Ascending aorta (tissue), 2 donors: ENCODE data around the gene CHN2. TPM values are rescaled to one million over a fixed set of nuclear protein-coding genes. Genes with fewer than 3 reads are reported as not detected.

Experiments
- DNase-seq, 2 donors: peaks; one replicate each; pipeline ENCODE4 v3.0.0-alpha.2; 2019; ENCODE audit warnings: low spot score in 2 of 2
- H3K27ac ChIP-seq, 2 donors: fragments of 200-600 bp; sonication (generic); one replicate each; pipeline ENCODE4 v1.5.1; 2016 to 2017; ENCODE audit warnings: mild to moderate bottlenecking in 1 of 2
- H3K27me3 ChIP-seq: fragments of 200-600 bp; sonication (generic); one replicate; pipeline ENCODE4 v1.5.1; 2017
- H3K36me3 ChIP-seq, 2 donors: fragments of 200-600 bp; sonication (generic); one replicate each; pipeline ENCODE4 v1.5.1; 2016
- H3K4me1 ChIP-seq, 2 donors: fragments of 200-600 bp; sonication (generic); one replicate each; pipeline ENCODE4 v1.5.1; 2016 to 2017; ENCODE audit warnings: mild to moderate bottlenecking in 1 of 2
- H3K4me3 ChIP-seq, 2 donors: fragments of 200-600 bp; sonication (generic); one replicate each; pipeline ENCODE4 v1.5.1; 2016 to 2017; ENCODE audit warnings: mild to moderate bottlenecking in 1 of 2
- H3K9me3 ChIP-seq, 2 donors: fragments of 200-600 bp; sonication (generic); one replicate each; pipeline ENCODE4 v1.5.1; 2016
- intact Hi-C: fragments of 100-400 bp; cut with DNase I; formaldehyde crosslinking; loops from one replicate; pipeline ENCODE4 v1.15.1; 2023
- total RNA-seq: library from RNA; depleted of rRNA; stranded (reverse); fragments of >200 nt; gene quantifications from one replicate; pipeline ENCODE4 v1.1.0, GENCODE V29; 2016
- TF ChIP-seq, protein P1 (sequence below), 3 experiments: fragments of 200-600 bp in 2 of 3; fragments of 450-650 bp in 1 of 3; sonication (generic) in 2 of 3; IDR thresholded peaks; one replicate each; pipeline ENCODE4 v1.5.1; 2016 to 2019; ENCODE audit warnings: antibody characterized with exemption in 3 of 3, mild to moderate bottlenecking in 1 of 3, moderate library complexity in 1 of 3

CHN2 gene
- total RNA-seq, 1 donor from 2014 or later: 8.7 TPM

DNA sequence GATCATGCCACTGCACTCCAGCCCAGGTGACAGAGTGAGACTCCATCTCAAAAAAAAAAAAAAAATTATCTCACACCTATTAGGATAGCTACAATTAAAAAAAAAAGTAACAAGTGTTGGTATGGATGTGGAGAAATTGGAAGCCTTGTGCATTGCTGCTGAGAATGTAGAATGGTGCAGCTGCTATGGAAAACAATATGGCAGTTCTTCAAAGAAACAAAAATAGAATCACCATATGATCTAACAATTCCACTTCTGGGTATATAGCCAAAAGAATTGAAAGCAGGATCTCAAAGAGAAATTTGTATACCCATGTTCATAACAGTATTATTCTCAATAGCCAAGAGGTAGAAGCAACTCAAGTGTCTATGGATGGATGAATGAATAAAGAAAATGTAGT is 225.4 kb downstream of the CHN2 start:
- no peaks in the 10 kb centered on the region for H3K4me1 ChIP-seq
- intact Hi-C loops: no loop called here

DNA sequence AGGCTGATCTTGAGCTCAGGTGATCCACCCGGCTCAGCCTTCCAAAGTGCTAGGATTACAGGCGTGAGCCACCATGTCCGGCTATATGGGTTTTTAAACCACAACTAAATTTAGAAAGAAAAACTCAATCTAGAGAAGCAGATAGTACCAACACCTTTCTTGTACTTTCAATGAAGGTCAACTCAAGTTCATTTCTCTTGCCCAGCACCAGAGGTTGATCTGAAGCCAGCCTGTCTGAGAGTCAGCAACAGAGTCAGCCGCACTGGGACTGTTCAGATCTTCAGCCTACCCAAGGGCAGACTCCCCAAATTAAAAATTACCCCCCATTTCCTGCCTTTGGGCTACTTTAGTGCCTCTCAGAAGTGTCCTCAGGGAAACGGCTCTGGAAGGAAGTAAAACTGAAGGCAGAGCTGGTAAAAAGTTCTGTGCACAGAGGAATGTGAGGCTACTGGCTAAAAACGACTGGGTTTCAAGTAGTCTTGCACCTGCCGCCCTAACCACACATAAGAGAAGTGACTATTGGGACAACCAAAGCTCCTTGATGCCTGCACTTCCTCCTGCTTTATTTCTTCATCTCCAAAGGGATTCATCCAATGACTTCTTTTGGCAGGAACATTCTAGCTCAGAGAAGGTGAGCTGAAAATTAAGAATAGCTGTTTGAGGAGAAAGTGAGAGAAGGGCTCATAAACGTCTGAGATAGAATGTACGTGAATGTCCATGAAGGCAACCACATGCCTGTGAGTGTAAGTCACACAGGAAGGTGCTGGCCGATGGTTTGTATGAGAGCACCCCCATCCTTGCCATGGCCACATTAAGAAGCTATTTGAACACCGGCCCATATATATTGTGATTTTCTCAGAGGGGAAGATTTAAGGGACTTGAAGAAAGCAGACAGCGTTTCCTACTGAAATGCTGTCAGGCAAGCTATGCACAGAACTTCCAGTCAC is 226.7 kb downstream of the CHN2 start:
- no peaks in the 10 kb centered on the region for H3K36me3 ChIP-seq
- intact Hi-C loops: no loop called here
- no peaks in the 10 kb centered on the region for H3K9me3 ChIP-seq
- TF ChIP-seq, protein P1, sequence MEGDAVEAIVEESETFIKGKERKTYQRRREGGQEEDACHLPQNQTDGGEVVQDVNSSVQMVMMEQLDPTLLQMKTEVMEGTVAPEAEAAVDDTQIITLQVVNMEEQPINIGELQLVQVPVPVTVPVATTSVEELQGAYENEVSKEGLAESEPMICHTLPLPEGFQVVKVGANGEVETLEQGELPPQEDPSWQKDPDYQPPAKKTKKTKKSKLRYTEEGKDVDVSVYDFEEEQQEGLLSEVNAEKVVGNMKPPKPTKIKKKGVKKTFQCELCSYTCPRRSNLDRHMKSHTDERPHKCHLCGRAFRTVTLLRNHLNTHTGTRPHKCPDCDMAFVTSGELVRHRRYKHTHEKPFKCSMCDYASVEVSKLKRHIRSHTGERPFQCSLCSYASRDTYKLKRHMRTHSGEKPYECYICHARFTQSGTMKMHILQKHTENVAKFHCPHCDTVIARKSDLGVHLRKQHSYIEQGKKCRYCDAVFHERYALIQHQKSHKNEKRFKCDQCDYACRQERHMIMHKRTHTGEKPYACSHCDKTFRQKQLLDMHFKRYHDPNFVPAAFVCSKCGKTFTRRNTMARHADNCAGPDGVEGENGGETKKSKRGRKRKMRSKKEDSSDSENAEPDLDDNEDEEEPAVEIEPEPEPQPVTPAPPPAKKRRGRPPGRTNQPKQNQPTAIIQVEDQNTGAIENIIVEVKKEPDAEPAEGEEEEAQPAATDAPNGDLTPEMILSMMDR (IDR thresholded peaks at IDR 0.05): no peak
- no peaks in the 10 kb centered on the region for H3K4me1 ChIP-seq
- H3K27me3 ChIP-seq: no peaks in the 10 kb centered on the region
- H3K27ac ChIP-seq: no peak overlapping the region
- DNase-seq: no peak
- no peak overlapping the region for H3K4me3 ChIP-seq

More for the DNA sequence above, 225.4 kb downstream of the CHN2 start:
- DNase-seq: no peak
- no peak overlapping the region for H3K27ac ChIP-seq
- no peaks in the 10 kb centered on the region for H3K36me3 ChIP-seq
- H3K4me3 ChIP-seq: no peak overlapping the region
- TF ChIP-seq, protein P1 (IDR thresholded peaks at IDR 0.05): no peak
- no peaks in the 10 kb centered on the region for H3K27me3 ChIP-seq
- H3K9me3 ChIP-seq: no peaks in the 10 kb centered on the region

DNA sequence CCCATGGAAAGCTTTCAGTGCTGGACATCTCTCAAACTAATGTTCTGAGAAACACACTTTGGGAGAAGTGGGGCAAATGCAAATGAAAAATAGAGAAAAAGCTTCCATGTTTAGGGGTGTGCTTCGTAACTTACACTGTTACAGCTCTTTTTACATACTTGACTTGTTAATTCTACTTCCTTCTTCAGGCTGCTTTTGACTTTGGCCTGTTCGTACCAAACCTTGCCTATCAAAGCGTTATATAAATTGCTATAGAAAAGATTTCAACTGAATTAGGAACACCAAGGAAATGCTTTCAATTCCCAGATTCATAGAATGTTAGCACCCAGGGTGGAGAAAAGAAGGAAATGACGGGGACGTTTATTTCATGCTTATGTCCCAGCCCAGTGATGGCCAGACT is 228.3 kb downstream of the CHN2 start:
- TF ChIP-seq, protein P1 (IDR thresholded peaks at IDR 0.05): no peak
- DNase-seq: no peak
- intact Hi-C loops: no loop called here
- Histone ChIP-seq H3K4me1 (no peaks in the 10 kb centered on the region), H3K27ac (no peak overlapping the region), H3K27me3 (no peaks in the 10 kb centered on the region), H3K9me3 (no peaks in the 10 kb centered on the region), H3K36me3 (no peaks in the 10 kb centered on the region), H3K4me3 (no peak overlapping the region)

DNA sequence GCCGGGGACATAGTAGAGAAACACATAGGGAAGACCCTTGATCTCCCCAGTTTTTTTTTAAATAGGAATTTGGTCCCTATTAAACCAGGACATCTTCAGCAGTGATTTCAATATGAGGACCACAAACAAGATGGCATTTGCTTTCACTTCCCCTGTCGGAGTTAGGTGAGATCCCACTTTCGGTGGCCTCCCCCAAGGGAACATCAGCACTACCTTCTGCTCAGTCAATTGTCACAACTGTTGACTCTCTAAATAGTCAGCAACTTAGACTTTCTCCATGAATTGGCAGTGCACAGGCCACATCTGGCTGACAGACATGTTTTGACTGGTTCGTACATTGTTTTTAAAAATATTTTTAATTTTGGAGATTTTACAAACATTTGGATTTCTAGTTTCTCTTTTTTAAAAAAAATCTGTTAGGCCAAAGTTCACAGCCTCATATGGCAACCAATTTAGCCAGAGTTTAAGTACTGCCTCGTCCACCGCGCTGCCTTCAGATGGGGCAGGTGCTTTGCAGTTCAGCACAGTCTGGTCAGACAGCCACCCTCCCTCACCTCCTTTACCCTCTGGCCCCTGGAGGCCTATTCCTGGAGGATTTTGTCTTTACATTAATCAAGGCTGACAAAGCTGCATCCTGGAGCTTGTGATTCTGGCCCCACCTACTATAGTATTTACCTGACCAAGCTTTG is 229.9 kb downstream of the CHN2 start:
- Histone ChIP-seq H3K27me3 (no peaks in the 10 kb centered on the region), H3K4me1 (no peaks in the 10 kb centered on the region), H3K4me3 (no peak overlapping the region), H3K27ac (no peak overlapping the region), H3K9me3 (no peaks in the 10 kb centered on the region), H3K36me3 (no peaks in the 10 kb centered on the region)
- no peak for DNase-seq
- intact Hi-C loops: no loop called here
- TF ChIP-seq, protein P1 (IDR thresholded peaks at IDR 0.05): no peak

DNA sequence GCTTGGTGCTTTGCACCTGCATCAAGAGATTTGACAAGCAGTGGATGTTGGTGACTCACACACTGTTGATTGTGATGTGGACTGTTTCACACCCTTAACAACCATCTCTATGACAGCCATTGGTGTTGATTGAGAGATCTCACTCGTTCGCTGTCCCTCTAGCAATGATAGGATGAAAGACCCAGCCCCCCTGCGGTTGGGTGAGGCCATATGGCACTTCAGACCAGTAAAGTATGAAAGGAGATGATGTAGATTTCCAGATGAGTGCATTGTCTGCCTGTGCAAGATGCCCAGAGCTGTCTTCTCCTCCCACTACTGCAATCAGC is 230.4 kb downstream of the CHN2 start:
- H3K36me3 ChIP-seq: no peaks in the 10 kb centered on the region
- no peaks in the 10 kb centered on the region for H3K4me1 ChIP-seq
- no peak overlapping the region for H3K4me3 ChIP-seq
- no peaks in the 10 kb centered on the region for H3K27me3 ChIP-seq
- no peaks in the 10 kb centered on the region for H3K9me3 ChIP-seq
- no peak overlapping the region for H3K27ac ChIP-seq
- TF ChIP-seq, protein P1 (IDR thresholded peaks at IDR 0.05): no peak
- intact Hi-C loops: no loop called here
- DNase-seq: no peak
